Stimulated activated CD8-positive, alpha-beta memory T cell treated with anti-CD3 and anti-CD28 coated beads, Interleukin-2, amount 100 ng/mL, for 48 hours (primary cell): ENCODE data around the gene MRPL41.
"Not testable (repeated sequence)": the region's sequence is repeated elsewhere in the genome, so short reads cannot be mapped to it uniquely, and the experiment has no call there.

Experiments
- DNase-seq, 2 donors: peaks; one replicate each; pipeline ENCODE4 v3.0.0-alpha.2; 2020; ENCODE audit warnings: low read depth in 2 of 2

Gene MRPL41

DNA sequence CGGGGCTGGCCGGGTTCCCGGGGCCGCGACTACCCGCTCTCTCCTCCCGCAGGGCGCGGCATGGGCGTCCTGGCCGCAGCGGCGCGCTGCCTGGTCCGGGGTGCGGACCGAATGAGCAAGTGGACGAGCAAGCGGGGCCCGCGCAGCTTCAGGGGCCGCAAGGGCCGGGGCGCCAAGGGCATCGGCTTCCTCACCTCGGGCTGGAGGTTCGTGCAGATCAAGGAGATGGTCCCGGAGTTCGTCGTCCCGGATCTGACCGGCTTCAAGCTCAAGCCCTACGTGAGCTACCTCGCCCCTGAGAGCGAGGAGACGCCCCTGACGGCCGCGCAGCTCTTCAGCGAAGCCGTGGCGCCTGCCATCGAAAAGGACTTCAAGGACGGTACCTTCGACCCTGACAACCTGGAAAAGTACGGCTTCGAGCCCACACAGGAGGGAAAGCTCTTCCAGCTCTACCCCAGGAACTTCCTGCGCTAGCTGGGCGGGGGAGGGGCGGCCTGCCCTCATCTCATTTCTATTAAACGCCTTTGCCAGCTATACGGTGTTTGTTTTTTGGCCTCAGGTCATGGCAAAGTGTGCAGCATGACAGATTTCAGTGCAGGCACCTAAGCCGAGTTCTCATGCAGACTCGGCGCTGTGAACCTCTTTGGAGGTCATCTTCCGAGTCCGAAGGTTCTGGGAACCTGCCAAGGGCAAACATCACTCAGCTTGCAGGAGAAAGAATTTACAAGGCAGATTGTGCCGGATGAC lies 516 bp downstream of the MRPL41 start:
- DNase-seq, result no peak

DNA sequence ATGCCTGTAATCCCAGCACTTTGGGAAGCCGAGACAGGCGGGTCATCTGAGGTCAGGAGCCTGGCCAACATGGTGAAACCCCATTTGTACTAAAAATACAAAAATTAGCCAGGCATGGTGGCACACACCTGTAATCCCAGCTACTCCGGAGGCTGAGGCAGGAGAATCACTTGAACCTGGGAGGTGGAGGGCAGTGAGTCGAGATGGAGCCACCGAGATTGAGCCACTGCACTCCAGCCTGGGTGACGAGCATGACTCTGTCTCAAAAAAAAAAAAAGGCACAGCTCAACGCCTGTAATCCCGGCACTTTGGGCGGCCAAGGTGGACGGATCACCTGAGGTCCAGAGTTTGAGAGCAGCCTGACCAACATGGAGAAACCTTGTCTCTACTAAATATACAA lies 2.0 kb downstream of the MRPL41 start:
- not testable (repeated sequence) for DNase-seq

- DNase-seq, result no peak
Measured at GRCh38 chr9:137554349-137554748, 2.7 kb downstream of the MRPL41 start.

GRCh38 chr9:137555179-137555578 lies 3.5 kb downstream of the MRPL41 start:
- no peak for DNase-seq

DNA sequence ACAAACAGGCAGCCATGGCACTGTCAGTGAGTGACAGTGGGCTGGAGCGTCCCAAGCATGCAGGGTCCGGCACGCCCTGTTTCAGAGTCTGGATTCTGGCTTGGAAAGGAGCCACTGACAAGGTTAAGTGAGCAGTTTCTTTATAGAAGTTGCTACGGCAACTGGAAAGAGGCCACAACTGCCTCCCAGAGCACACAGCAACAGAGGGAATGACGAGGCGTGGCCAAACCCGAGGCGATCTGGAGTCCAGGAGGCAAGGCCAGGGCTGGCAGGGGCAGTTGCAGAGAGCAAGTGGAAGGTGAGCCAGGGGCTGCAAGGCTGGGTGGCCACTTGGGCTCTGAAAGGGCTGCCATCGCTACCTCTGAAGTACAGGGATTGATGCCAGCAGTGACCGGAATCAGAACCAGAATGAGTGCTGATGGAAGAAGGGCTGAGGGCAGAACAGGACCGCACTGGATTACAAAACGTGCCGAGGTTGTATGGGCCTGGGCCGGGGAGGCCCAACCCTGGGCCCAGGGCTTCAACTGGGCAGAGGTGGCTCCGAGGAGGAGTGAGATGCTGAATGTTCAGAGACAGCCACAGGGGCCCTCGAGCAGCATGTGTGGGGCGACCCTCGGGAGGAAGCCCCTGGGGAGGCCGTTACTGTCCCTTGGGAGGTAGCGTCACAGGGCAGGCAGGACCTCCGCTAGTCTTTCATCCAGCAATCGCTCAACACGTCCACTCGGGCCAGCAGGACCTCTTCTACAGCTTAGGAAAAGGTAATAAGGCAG lies 4.6 kb downstream of the MRPL41 start:
- no peak for DNase-seq

DNA sequence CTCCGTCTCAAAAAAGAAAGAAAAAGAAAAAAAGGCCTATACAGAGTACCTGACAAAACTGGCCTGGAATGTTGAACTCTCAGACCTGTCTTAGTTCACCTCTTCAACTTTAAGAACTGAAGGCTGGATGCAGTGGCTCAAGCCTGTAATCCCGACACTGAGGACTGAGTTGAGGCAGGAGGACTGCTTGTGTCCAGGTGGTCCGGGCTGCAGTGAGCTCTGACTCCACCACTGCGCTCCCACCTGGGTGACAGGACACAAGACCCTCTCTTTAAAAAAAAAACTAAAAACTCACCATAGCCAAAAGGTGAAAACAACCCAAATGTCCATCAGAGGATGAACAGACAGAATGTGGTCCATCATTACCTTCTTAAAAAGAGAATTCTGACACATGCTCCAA lies 6.4 kb downstream of the MRPL41 start:
- no peak for DNase-seq

DNA sequence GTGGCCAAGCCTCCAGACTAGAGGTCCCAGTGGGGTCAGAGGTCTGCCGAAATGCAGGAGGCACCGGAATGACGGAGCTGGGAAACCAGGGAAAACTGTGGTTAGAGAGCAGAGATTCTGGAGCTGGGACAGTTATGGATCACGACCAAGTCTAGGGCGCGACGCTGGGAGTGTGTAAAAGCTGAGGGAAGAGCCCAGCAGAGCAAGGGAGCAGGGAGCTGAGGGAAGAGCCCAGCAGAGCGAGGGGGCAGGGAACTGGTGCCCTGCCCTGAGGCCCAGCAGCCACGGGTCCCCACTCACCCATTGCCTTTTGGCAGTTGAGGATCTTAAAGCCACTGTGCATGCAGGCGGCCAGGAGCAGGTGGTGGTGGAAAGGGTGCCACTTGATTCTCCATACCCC lies 12.5 kb downstream of the MRPL41 start:
- DNase-seq, result no peak

DNA sequence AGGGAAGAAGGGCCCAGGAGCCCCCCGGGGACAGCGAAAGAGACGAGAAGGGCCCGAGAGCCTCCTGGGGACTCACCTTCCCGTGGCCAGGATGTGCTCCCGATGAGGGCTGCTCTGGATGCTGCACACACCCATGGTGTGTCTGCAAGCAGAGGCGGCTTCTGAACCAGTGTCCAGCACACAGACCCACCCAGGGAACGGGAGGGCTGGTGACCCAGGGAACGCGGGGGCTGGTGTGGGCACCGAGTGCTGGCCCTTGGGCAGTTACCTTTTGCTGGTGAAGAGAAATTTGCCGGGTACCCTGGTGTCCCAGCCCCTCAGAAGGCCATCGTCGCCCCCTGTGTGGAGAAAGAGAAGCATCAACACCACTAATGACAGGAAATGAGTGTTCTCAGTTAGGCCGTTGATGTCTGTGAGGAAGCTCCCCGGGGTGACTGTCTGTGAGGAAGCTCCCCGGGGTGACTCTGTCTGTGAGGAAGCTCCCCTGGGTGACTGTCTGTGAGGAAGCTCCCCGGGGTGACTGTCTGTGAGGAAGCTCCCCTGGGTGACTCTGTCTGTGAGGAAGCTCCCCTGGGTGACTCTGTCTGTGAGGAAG lies 13.2 kb downstream of the MRPL41 start:
- DNase-seq, result no peak

GRCh38 chr9:137568445-137568844 lies 16.8 kb downstream of the MRPL41 start:
- DNase-seq, result not testable (repeated sequence)

DNA sequence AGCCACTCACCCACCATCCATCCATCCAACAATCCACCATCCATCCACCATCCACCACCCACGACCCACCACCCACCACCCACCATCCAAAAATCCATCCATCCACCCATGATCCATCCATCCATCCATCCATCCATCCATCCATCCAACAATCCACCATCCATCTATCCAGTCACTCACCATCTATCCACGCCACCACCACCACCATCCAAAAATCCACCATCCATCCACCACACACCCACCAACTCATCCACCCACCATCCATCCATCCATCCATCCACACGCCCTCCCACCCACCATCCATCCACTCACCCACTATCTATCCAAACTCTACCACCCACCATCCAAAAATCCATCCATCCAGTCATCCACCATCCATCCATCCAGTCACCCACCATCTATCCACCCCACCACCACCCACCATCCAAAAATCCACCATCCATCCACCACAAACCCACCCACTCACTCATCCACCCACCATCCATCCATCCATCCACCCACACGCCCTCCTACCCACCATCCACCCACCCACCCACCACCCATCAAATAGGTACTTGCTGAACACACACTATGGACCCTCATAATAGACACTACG lies 18.0 kb downstream of the MRPL41 start:
- DNase-seq, result no peak

DNA sequence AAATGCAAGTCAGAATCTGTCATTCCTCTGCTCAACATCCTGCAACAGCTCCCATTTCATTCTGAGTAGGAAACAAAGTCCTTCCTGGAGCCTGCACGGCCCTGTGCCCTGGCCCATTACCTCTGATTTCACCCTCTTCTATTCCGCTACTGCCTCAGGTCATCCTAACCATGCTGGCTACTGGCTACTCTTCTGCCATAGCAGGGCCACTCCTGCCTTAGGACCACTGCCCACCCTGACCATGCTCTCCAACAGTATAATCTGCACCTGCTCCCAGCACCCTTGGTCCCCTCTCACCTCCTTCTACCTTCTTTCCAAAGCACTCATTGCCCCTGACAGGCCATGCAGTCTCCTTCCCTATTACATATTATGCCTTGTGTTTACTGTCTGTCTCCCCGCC lies 18.9 kb downstream of the MRPL41 start:
- no peak for DNase-seq

GRCh38 chr9:137574192-137574591 lies 22.5 kb downstream of the MRPL41 start:
- DNase-seq, result no peak

DNA sequence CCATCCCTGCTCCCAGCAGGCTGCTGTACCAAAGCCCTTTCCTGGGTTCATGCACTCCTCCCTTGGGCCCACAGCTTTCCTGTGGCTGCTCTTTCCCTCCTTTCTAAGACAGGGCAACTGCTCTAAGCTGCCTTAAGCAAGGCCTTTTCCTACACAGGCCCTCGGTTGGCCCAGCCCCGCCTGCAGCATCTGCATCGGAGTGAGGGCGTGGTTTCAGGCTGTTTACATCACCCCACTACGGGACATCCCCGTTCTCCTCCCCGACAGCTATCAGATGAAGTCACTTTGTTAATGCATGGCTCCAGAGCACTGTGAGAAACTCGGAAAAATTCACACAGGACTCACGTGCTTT lies 23.7 kb downstream of the MRPL41 start:
- no peak for DNase-seq

- no peak for DNase-seq
Measured at GRCh38 chr9:137575716-137576411, 24.2 kb downstream of the MRPL41 start.

DNA sequence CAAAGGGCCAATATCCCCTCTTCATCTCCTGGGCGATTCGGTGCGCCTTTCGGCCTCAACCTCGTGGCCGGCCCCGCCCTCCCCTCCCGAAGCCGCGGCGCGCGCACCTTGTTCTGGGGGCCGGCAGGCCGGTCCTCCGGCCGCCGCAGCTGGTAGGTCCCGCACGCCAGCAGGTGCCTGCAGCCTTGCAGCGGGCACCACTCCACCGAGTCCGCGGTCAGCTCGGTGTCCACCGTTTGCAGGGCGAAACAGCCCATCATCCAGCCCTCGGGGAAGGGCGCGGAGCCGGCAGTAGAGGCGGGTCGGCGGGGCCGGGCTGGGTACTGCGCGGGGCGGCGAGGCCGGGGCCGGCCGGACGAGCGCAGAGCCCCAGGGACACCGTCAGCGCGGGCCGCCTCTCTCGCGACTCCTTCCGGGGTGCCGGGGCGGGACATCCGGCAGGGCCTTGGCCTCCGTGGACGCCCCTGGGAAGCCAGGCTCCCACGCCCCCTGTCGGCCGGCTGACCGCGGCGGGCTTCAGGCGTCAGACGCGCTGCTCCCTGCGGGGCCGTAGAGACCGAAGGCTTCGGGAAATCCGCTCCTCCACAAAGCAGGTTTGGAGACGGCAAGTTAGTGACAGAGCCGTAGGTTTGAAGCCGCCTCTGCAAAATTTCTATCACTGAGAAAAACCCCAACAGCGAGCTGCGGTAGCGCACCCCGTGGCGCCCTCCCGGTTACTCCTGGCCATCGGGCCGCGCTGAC lies 27.0 kb downstream of the MRPL41 start, which contains the start of gene DPH7:
TSS of gene DPH7 (minus strand) at position 408 of the 741 bp plus-strand sequence. CDS start at position 260, 148 bp downstream.
- peak; percentile 97 to 98 for DNase-seq

- no peak for DNase-seq
Measured at GRCh38 chr9:137579259-137579604, 27.6 kb downstream of the MRPL41 start.

DNA sequence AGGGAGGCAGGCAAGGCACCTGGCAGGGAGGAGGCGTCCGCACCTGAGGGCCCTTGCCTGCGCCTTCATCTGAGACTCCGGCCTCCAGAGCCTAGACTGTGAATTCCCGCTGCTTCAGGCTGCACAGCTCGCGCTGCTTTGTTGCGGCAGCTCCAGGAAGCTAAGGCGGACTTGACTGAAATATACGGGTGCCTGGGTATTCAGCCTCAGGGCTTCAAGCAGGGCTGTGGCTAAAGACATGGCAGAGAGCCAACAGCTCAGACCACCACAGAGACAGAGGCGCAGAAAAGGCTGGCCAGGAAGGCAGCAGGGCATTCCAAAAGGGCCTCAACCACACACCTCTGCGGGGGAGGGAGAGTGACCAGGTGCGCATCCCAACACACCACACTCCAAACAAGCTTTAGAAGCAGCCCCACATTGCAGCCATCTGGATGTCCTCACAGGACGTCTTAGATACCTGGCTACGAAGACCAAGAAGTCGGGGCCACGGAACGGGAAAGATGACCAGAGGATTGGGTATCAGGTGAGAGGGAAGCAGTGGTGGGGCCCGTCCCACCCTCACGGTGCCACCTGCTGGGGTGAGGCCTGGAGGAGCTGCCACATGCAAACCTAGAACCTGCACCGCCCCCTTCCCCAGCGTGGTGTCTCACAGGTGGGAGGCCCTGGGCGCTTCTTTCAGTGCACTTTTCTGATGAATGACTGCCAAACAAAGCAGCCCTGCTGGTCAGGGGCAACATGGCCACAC lies 28.7 kb downstream of the MRPL41 start:
- DNase-seq, result no peak

DNA sequence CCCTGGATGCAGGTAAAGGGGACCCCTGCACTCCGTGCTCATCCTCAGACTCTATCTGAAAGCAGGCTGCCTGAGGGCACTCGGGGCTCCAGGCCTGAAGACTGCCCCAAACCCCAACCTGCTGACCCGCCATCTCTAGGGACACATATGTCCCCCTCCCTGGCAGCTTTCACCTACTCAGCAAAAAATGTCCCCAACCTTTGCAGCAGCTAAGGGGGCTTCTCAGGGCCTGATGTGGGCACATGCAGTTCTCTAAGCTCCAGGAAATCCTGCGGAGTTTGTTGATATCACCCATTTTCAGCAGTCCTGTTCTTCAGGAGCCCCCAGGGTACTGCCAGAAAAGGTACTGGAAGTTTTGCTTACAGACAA lies 29.3 kb downstream of the MRPL41 start:
- no peak for DNase-seq

DNA sequence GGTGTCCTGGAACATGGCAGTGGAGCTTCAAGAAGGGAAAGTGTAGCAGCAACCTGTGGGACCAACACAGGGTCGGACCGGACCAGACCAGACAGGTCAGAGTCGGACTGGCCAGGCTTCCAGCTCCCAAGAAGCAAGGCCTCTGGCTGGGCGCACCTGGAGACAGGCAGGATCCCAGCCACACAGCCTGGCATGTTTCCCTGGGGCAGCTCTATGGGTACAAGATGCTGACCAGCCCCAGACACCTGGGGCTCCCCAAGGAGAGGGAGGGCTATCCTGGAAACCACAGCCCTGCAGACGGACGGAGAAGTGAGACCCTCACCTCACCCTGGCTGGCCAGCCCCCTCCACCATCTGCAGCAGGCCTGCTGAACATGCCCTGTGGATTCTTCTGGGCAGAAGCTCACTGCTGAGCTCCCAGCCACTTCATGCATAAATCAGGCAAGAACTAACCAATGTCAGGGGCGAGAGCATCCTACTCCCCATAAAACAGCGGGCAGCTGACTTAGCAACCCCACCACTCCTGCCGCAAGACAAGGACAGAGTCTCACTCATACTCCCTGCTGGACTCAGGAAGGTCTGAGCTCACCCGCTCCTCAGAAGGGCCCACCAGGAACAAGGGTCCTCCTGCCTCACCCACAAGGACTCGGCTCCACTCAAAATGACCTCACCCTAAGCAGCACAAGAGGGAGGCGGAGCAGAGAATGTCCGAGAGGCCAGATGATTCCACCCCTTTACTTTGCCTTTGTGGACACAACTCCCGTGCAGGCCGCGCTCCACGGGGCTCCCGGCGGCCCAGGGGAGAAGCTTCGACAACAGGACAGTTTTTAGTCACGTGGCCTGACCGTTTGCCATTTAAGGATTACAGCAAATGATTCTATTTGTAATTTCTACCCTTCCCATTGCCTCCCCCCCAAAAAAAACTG lies 29.9 kb downstream of the MRPL41 start:
- DNase-seq, result no peak
